CD4-positive, CD25-positive, alpha-beta regulatory T cell (primary cell): ENCODE results near the gene KLF5. TPM values are rescaled to one million over a fixed set of nuclear protein-coding genes. Genes with fewer than 3 reads are reported as not detected.
"Not testable (repeated sequence)": the region's sequence is repeated elsewhere in the genome, so short reads cannot be mapped to it uniquely, and the experiment has no call there.

Experiments
- ATAC-seq, 2 donors: fragments of 150-1000 bp; cut with Tn5 transposase; one replicate each; pipeline ENCODE4 v1.10.0; 2021; ENCODE audit warnings: low read depth in 2 of 2, moderate number of reproducible peaks in 2 of 2, moderate library complexity in 1 of 2
- DNase-seq, 3 donors: peaks; one replicate each; pipeline versions ENCODE4 v3.0.0 to v3.0.0-alpha.2; 2012 to 2022; ENCODE audit warnings: mixed read lengths in 1 of 3
- H3K27ac ChIP-seq: one replicate; pipeline ENCODE4 v1.7.0; 2013; ENCODE audit warnings: mild to moderate bottlenecking, low read length; ENCODE audit not compliant: insufficient read depth, poor library complexity, severe bottlenecking
- H3K27me3 ChIP-seq: one replicate; pipeline ENCODE4 v1.7.0; 2013; ENCODE audit warnings: low read length; ENCODE audit not compliant: control insufficient read depth, insufficient read depth
- H3K36me3 ChIP-seq: one replicate; pipeline ENCODE4 v1.7.0; 2013; ENCODE audit warnings: mild to moderate bottlenecking, low read length, moderate library complexity; ENCODE audit not compliant: control insufficient read depth, insufficient read depth
- H3K4me1 ChIP-seq: 2 replicates; pipeline ENCODE4 v1.7.0; 2013; ENCODE audit warnings: mild to moderate bottlenecking, low read length; ENCODE audit not compliant: insufficient read depth, control insufficient read depth, poor library complexity, severe bottlenecking
- H3K4me3 ChIP-seq: one replicate; pipeline ENCODE4 v1.7.0; 2013; ENCODE audit warnings: low read depth, mild to moderate bottlenecking, low read length, moderate library complexity
- H3K9me3 ChIP-seq, 2 experiments: 1 replicate in 1 of 2; 2 replicates in 1 of 2; pipeline ENCODE4 v1.7.0; 2013; ENCODE audit warnings: low read length in 2 of 2, mild to moderate bottlenecking in 1 of 2, moderate library complexity in 1 of 2; ENCODE audit not compliant: control insufficient read depth in 2 of 2
- H3K27ac Mint-ChIP-seq, 3 donors: one replicate each; pipeline ENCODE4 v1.8.0; 2020 to 2022; ENCODE audit warnings: mild to moderate bottlenecking in 3 of 3, mixed read lengths in 3 of 3, moderate library complexity in 2 of 3
- H3K27me3 Mint-ChIP-seq: one replicate; pipeline ENCODE4 v1.8.0; 2022; ENCODE audit warnings: mild to moderate bottlenecking, mixed read lengths
- H3K36me3 Mint-ChIP-seq: one replicate; pipeline ENCODE4 v1.8.0; 2020; ENCODE audit warnings: mixed read lengths
- H3K4me1 Mint-ChIP-seq, 4 donors: one replicate each; pipeline ENCODE4 v1.8.0; 2020 to 2022; ENCODE audit warnings: mixed read lengths in 4 of 4, mild to moderate bottlenecking in 1 of 4
- H3K4me3 Mint-ChIP-seq, 4 donors: one replicate each; pipeline ENCODE4 v1.8.0; 2020 to 2022; ENCODE audit warnings: mild to moderate bottlenecking in 4 of 4, mixed read lengths in 4 of 4, moderate library complexity in 3 of 4
- H3K9me3 Mint-ChIP-seq, 7 donors: one replicate each; pipeline ENCODE4 v1.8.0; 2020 to 2022; ENCODE audit warnings: mixed read lengths in 7 of 7, mild to moderate bottlenecking in 3 of 7, moderate library complexity in 2 of 7
- polyA plus RNA-seq, 4 donors: library from polyadenylated mRNA; unstranded; fragments of 300-500 nt; fragmentation: Illumina TruSeq; gene quantifications; one replicate each; pipeline ENCODE4 v1.2.3, GENCODE V29; 2021
- total RNA-seq: library from RNA; stranded (reverse); gene quantifications from one replicate; pipeline ENCODE4 v1.2.3, GENCODE V29; 2022

Gene KLF5
- total and polyA plus RNA-seq, 5 donors from 2014 or later: 0.30 to 3.5 (median 0.52) TPM; not detected in 1

- ATAC-seq: no peak
- H3K4me3 Mint-ChIP-seq: no peak overlapping the region
Observed at GRCh38 chr13:73090823-73091187, 32.0 kb downstream of the KLF5 start.

GRCh38 chr13:73092829-73093228 lies 34.0 kb downstream of the KLF5 start:
- H3K27ac Mint-ChIP-seq: no peak overlapping the region
- Histone ChIP-seq H3K9me3 (no peaks in the 10 kb centered on the region), H3K27ac (no peak overlapping the region), H3K27me3 (no peaks in the 10 kb centered on the region), H3K36me3 (no peaks in the 10 kb centered on the region), H3K4me3 (no peak overlapping the region), H3K4me1 (peaks cover 2% of the 10 kb centered on the region)
- peaks cover 0 to 11% (median 7%) of the 10 kb centered on the region in 4 donors for H3K4me1 Mint-ChIP-seq
- peak in 1 of 3 donors; percentile 63 for DNase-seq
- no peak for ATAC-seq
- no peaks in the 10 kb centered on the region for H3K27me3 Mint-ChIP-seq
- H3K9me3 Mint-ChIP-seq: peaks cover 0 to 1% (median 0%) of the 10 kb centered on the region in 7 donors
- H3K36me3 Mint-ChIP-seq: no peaks in the 10 kb centered on the region
- H3K4me3 Mint-ChIP-seq: no peak overlapping the region

More at GRCh38 chr13:73090823-73091187, 32.0 kb downstream of the KLF5 start:
- Histone ChIP-seq H3K4me3 (no peak overlapping the region), H3K4me1 (peaks cover 2% of the 10 kb centered on the region), H3K27ac (no peak overlapping the region), H3K9me3 (peaks cover 0 to 1% of the 10 kb centered on the region in 2 experiments), H3K36me3 (no peaks in the 10 kb centered on the region), H3K27me3 (no peaks in the 10 kb centered on the region)
- Mint-ChIP-seq H3K27me3 (no peaks in the 10 kb centered on the region), H3K4me1 (peaks cover 0 to 11% (median 7%) of the 10 kb centered on the region in 4 donors), H3K9me3 (peaks cover 0 to 1% (median 0%) of the 10 kb centered on the region in 7 donors), H3K27ac (no peak overlapping the region), H3K36me3 (no peaks in the 10 kb centered on the region)
- no peak for DNase-seq

- Mint-ChIP-seq H3K27me3 (no peaks in the 10 kb centered on the region), H3K27ac (no peak overlapping the region), H3K9me3 (peaks cover 0 to 5% (median 0%) of the 10 kb centered on the region in 7 donors), H3K36me3 (no peaks in the 10 kb centered on the region), H3K4me3 (no peak overlapping the region), H3K4me1 (peaks cover 0 to 2% (median 0%) of the 10 kb centered on the region in 4 donors)
- no peak overlapping the region for H3K27ac ChIP-seq
- no peak for DNase-seq
- ATAC-seq: no peak
- no peaks in the 10 kb centered on the region for H3K9me3 ChIP-seq
- no peaks in the 10 kb centered on the region for H3K27me3 ChIP-seq
- no peak overlapping the region for H3K4me3 ChIP-seq
- no peaks in the 10 kb centered on the region for H3K4me1 ChIP-seq
- no peaks in the 10 kb centered on the region for H3K36me3 ChIP-seq
Observed at GRCh38 chr13:73096173-73096572, 37.4 kb downstream of the KLF5 start.

- H3K27me3 ChIP-seq: no peaks in the 10 kb centered on the region
- no peak overlapping the region for H3K27ac ChIP-seq
- H3K4me1 Mint-ChIP-seq: peaks cover 0 to 1% (median 0%) of the 10 kb centered on the region in 4 donors
- no peak overlapping the region for H3K4me3 Mint-ChIP-seq
- H3K4me3 ChIP-seq: no peak overlapping the region
- DNase-seq: no peak
- no peaks in the 10 kb centered on the region for H3K4me1 ChIP-seq
- ATAC-seq: no peak
- no peaks in the 10 kb centered on the region for H3K36me3 Mint-ChIP-seq
- H3K9me3 Mint-ChIP-seq: peaks cover 0 to 4% (median 0%) of the 10 kb centered on the region in 7 donors
- no peak overlapping the region for H3K27ac Mint-ChIP-seq
- H3K27me3 Mint-ChIP-seq: no peaks in the 10 kb centered on the region
- H3K36me3 ChIP-seq: no peaks in the 10 kb centered on the region
- no peaks in the 10 kb centered on the region for H3K9me3 ChIP-seq
Observed at GRCh38 chr13:73096638-73097037, 37.8 kb downstream of the KLF5 start.

- not testable (repeated sequence) for H3K4me3 ChIP-seq, H3K27me3 Mint-ChIP-seq, H3K27ac Mint-ChIP-seq, ATAC-seq, H3K27me3 ChIP-seq, DNase-seq, H3K4me1 ChIP-seq, H3K4me1 Mint-ChIP-seq, H3K9me3 Mint-ChIP-seq, H3K36me3 ChIP-seq, H3K9me3 ChIP-seq, H3K27ac ChIP-seq, H3K4me3 Mint-ChIP-seq, H3K36me3 Mint-ChIP-seq
Observed at GRCh38 chr13:73100781-73101180, 42.0 kb downstream of the KLF5 start.

GRCh38 chr13:73101351-73102007 lies 42.7 kb downstream of the KLF5 start:
- ATAC-seq: no peak
- no peaks in the 10 kb centered on the region for H3K4me1 Mint-ChIP-seq
- Histone ChIP-seq H3K4me1 (no peaks in the 10 kb centered on the region), H3K4me3 (no peak overlapping the region), H3K27me3 (no peaks in the 10 kb centered on the region), H3K9me3 (no peaks in the 10 kb centered on the region), H3K36me3 (no peaks in the 10 kb centered on the region), H3K27ac (no peak overlapping the region)
- no peaks in the 10 kb centered on the region for H3K36me3 Mint-ChIP-seq
- no peak overlapping the region for H3K27ac Mint-ChIP-seq
- no peak for DNase-seq
- no peak overlapping the region for H3K4me3 Mint-ChIP-seq
- no peaks in the 10 kb centered on the region for H3K27me3 Mint-ChIP-seq
- peaks cover 0 to 3% (median 0%) of the 10 kb centered on the region in 7 donors for H3K9me3 Mint-ChIP-seq

- peaks cover 0 to 3% (median 0%) of the 10 kb centered on the region in 7 donors for H3K9me3 Mint-ChIP-seq
- Histone ChIP-seq H3K9me3 (no peaks in the 10 kb centered on the region), H3K4me3 (no peak overlapping the region), H3K27me3 (no peaks in the 10 kb centered on the region), H3K36me3 (no peaks in the 10 kb centered on the region), H3K27ac (no peak overlapping the region), H3K4me1 (no peaks in the 10 kb centered on the region)
- no peak overlapping the region for H3K27ac Mint-ChIP-seq
- H3K4me3 Mint-ChIP-seq: no peak overlapping the region
- DNase-seq (no peak), ATAC-seq (no peak)
- no peaks in the 10 kb centered on the region for H3K27me3 Mint-ChIP-seq
- no peaks in the 10 kb centered on the region for H3K4me1 Mint-ChIP-seq
- no peaks in the 10 kb centered on the region for H3K36me3 Mint-ChIP-seq
Observed at GRCh38 chr13:73103238-73103637, 44.4 kb downstream of the KLF5 start.

- H3K4me1 ChIP-seq: no peaks in the 10 kb centered on the region
- no peaks in the 10 kb centered on the region for H3K4me1 Mint-ChIP-seq
- ATAC-seq (no peak), DNase-seq (no peak)
- no peaks in the 10 kb centered on the region for H3K27me3 ChIP-seq
- H3K27ac ChIP-seq: no peak overlapping the region
- H3K36me3 ChIP-seq: no peaks in the 10 kb centered on the region
- H3K9me3 Mint-ChIP-seq: peaks cover 0 to 2% (median 0%) of the 10 kb centered on the region in 7 donors
- H3K4me3 ChIP-seq: no peak overlapping the region
- no peaks in the 10 kb centered on the region for H3K36me3 Mint-ChIP-seq
- no peaks in the 10 kb centered on the region for H3K9me3 ChIP-seq
- no peaks in the 10 kb centered on the region for H3K27me3 Mint-ChIP-seq
- H3K27ac Mint-ChIP-seq: no peak overlapping the region
- H3K4me3 Mint-ChIP-seq: no peak overlapping the region
Observed at GRCh38 chr13:73106513-73107178, 47.8 kb downstream of the KLF5 start.
